IPS DF 19.7 (cell line): ENCODE data around the gene CACNA1H.
"Not testable (repeated sequence)": the region's sequence is repeated elsewhere in the genome, so short reads cannot be mapped to it uniquely, and the experiment has no call there.

Experiments used
- DNase-seq: peaks from one replicate; pipeline ENCODE4 v3.0.0-alpha.2; 2013; ENCODE audit warnings: low read depth, low spot score

CACNA1H gene

GRCh38 chr16:1174477-1175357, 21.8 kb downstream of the CACNA1H start:
- no peak for DNase-seq

GRCh38 chr16:1175566-1176279, 22.8 kb downstream of the CACNA1H start:
- DNase-seq: no peak

GRCh38 chr16:1176280-1176897, 23.5 kb downstream of the CACNA1H start:
- DNase-seq: no peak

- no peak for DNase-seq
These were observed 24.1 kb downstream of the CACNA1H start for GRCh38 chr16:1177053-1177452.

- DNase-seq: no peak
These were observed 24.8 kb downstream of the CACNA1H start for GRCh38 chr16:1177750-1178149.

- no peak for DNase-seq
These were observed 25.5 kb downstream of the CACNA1H start for GRCh38 chr16:1178295-1178910.

- no peak for DNase-seq
These were observed 27.9 kb downstream of the CACNA1H start for GRCh38 chr16:1180549-1181403.

GRCh38 chr16:1181404-1182315, 28.8 kb downstream of the CACNA1H start:
- DNase-seq: no peak

GRCh38 chr16:1182316-1182671, 29.4 kb downstream of the CACNA1H start:
- no peak for DNase-seq

- no peak for DNase-seq
These were observed 30.3 kb downstream of the CACNA1H start for GRCh38 chr16:1182950-1183907.

GRCh38 chr16:1184156-1184868, 31.4 kb downstream of the CACNA1H start:
- DNase-seq: no peak

GRCh38 chr16:1184980-1185379, 32.1 kb downstream of the CACNA1H start:
- DNase-seq: no peak

- not testable (repeated sequence) for DNase-seq
These were observed 32.7 kb downstream of the CACNA1H start for GRCh38 chr16:1185460-1186207.

- no peak for DNase-seq
These were observed 35.7 kb downstream of the CACNA1H start for GRCh38 chr16:1188432-1189189.

- no peak for DNase-seq
These were observed 36.5 kb downstream of the CACNA1H start for GRCh38 chr16:1189455-1189854.

- not testable (repeated sequence) for DNase-seq
These were observed 37.9 kb downstream of the CACNA1H start for GRCh38 chr16:1190789-1191188.
